ENCODE results near the gene PTPRE.

The PTPRE gene

DNA sequence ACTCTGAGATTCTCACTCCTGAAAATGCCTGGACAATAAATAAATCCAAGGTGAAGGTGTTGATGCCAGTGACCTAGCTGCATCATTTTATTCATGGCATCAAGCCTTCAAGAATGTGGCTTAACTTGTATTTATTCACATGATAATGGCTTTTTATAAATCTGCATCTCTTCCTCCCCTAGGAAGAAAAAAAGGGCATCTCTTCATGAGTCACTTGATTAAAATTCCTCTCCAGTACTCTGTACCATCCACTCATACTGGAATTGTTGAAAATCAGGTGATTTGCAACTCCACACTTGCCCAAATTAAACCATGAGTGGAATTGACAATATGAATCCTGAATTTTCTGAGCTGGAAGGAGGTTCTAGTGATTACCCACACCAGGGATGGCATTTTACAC, 30.2 kb downstream of the PTPRE start:
- H3K9me3 ChIP-seq (replicated peaks; ENCODE audit: low read length) = no peaks in the 10 kb centered on the region
- H3K9ac ChIP-seq (ENCODE audit: low read depth, low read length) = no peak overlapping the region
- no peak overlapping the region for H3K4me2 ChIP-seq (ENCODE audit: low read length)
- peaks cover 22% of the 10 kb centered on the region for H3K4me1 ChIP-seq (ENCODE audit: control insufficient read depth, insufficient read depth, low read length)
- no peaks in the 10 kb centered on the region for H3K36me3 ChIP-seq (ENCODE audit: insufficient read depth, low read length)
- H3K4me3 ChIP-seq (ENCODE audit: low read length) = no peak overlapping the region
- H3K27me3 ChIP-seq (ENCODE audit: control insufficient read depth, insufficient read depth, low read length) = no peaks in the 10 kb centered on the region

- peaks cover 22% of the 10 kb centered on the region for H3K4me1 ChIP-seq (ENCODE audit: control insufficient read depth, insufficient read depth, low read length)
- H3K9ac ChIP-seq (ENCODE audit: low read depth, low read length) = no peak overlapping the region
- no peak overlapping the region for H3K4me2 ChIP-seq (ENCODE audit: low read length)
- no peaks in the 10 kb centered on the region for H3K9me3 ChIP-seq (replicated peaks; ENCODE audit: low read length)
- H3K36me3 ChIP-seq (ENCODE audit: insufficient read depth, low read length) = no peaks in the 10 kb centered on the region
- H3K27me3 ChIP-seq (ENCODE audit: control insufficient read depth, insufficient read depth, low read length) = no peaks in the 10 kb centered on the region
- H3K4me3 ChIP-seq (ENCODE audit: low read length) = no peak overlapping the region
Measured at GRCh38 chr10:127937915-127938463, 31.1 kb downstream of the PTPRE start.

- no peak overlapping the region for H3K9ac ChIP-seq (ENCODE audit: low read depth, low read length)
- no peak overlapping the region for H3K4me3 ChIP-seq (ENCODE audit: low read length)
- H3K36me3 ChIP-seq (ENCODE audit: insufficient read depth, low read length) = no peaks in the 10 kb centered on the region
- H3K4me1 ChIP-seq (ENCODE audit: control insufficient read depth, insufficient read depth, low read length) = peaks cover 27% of the 10 kb centered on the region
- no peaks in the 10 kb centered on the region for H3K27me3 ChIP-seq (ENCODE audit: control insufficient read depth, insufficient read depth, low read length)
- no peak overlapping the region for H3K4me2 ChIP-seq (ENCODE audit: low read length)
- H3K9me3 ChIP-seq (replicated peaks; ENCODE audit: low read length) = no peaks in the 10 kb centered on the region
Measured at GRCh38 chr10:127939786-127940330, 33.0 kb downstream of the PTPRE start.

DNA sequence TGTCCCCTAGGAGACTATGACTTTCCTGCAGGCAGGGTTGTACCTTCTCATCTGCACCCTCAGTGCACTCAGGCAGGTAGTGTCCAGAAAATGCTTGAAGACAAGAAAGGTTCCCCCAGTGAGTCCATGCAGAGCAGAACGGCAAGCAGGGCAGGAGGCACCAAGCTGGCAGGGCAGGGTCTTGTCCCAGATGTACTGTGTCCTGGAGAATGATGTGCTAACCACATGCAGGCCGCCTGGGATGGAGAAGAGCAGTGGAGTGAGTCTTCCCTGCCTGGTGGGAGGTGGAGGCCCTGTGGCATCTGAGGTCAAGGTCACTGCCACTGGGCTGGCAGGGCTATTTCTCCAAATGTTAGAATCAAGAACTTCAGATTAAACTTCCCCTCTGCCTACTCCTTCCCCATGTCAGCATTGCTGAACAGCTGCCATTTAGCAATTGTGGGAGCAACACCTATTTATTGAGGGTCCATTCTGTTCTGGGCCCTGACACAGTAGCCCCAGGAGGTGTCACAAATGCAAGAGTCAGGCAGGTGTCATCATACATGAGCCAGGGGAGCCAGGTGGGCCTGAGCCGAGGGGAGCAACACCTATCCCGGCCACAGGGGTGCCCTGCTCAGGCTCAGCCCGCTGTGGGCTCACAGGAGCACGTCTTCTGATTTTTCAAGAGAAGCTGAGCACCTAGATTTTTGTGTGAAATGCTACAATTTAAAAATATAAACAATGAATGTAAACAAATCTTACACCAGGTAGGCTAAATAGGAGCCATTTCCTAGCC, 34.1 kb downstream of the PTPRE start:
- Histone ChIP-seq H3K4me2 (ENCODE audit: low read length) (no peak overlapping the region), H3K4me3 (ENCODE audit: low read length) (no peak overlapping the region), H3K36me3 (ENCODE audit: insufficient read depth, low read length) (no peaks in the 10 kb centered on the region), H3K9me3 (replicated peaks; ENCODE audit: low read length) (no peaks in the 10 kb centered on the region), H3K4me1 (ENCODE audit: control insufficient read depth, insufficient read depth, low read length) (peaks cover 23% of the 10 kb centered on the region), H3K9ac (ENCODE audit: low read depth, low read length) (no peak overlapping the region), H3K27me3 (ENCODE audit: control insufficient read depth, insufficient read depth, low read length) (no peaks in the 10 kb centered on the region)

DNA sequence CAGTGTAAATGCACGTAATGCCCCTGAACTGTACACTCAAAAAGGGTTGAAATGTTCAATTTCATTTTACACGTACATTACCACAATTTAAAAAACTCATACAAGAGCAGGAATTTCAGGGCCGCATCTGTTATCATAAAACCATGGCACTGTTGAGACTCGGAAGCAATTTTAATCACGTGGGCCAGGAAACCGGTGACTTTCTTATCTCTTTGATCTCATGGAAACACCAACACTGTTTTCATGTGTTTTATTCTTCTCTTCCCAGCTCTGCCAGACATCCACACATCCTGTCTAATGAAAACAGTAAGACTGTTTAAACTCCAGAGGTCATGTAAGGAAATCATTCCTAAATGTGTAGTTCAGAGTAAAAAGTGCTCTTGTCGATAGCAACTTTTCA, 35.9 kb downstream of the PTPRE start:
- Histone ChIP-seq H3K4me3 (ENCODE audit: low read length) (no peak overlapping the region), H3K27me3 (ENCODE audit: control insufficient read depth, insufficient read depth, low read length) (no peaks in the 10 kb centered on the region), H3K9ac (ENCODE audit: low read depth, low read length) (no peak overlapping the region), H3K4me2 (ENCODE audit: low read length) (no peak overlapping the region), H3K4me1 (ENCODE audit: control insufficient read depth, insufficient read depth, low read length) (peaks cover 16% of the 10 kb centered on the region), H3K9me3 (replicated peaks; ENCODE audit: low read length) (no peaks in the 10 kb centered on the region), H3K36me3 (ENCODE audit: insufficient read depth, low read length) (no peaks in the 10 kb centered on the region)

DNA sequence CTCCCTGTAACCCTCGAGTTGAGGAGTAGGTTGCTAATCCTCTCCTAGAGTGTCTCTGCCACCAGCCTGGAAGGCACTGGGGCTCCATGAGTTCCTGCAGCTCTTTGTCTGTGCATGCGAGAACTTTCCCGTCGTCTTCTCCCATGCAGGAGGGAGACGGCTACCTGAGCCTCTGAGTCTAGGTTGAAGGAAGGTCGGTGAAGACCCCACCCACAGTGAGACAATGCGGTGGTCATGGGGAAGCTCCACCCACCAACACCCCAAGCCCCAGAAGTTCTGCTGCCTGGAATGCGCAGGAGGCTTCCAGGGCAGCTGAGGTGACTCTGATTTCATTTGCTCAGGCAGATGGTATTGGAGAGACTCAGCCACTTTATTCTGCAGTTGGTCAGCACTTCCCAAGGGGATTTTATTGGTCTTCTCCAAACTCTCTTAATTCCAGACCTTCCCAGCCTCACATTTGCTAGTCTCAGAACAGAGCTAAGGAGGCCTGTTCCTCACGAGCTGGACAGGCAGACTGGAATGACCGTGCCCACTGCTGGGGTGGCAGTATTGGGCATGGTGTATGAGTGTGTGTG, 36.5 kb downstream of the PTPRE start:
- Histone ChIP-seq H3K9ac (ENCODE audit: low read depth, low read length) (no peak overlapping the region), H3K4me1 (ENCODE audit: control insufficient read depth, insufficient read depth, low read length) (peaks cover 16% of the 10 kb centered on the region), H3K4me3 (ENCODE audit: low read length) (no peak overlapping the region), H3K36me3 (ENCODE audit: insufficient read depth, low read length) (no peaks in the 10 kb centered on the region), H3K4me2 (ENCODE audit: low read length) (no peak overlapping the region), H3K27me3 (ENCODE audit: control insufficient read depth, insufficient read depth, low read length) (no peaks in the 10 kb centered on the region), H3K9me3 (replicated peaks; ENCODE audit: low read length) (no peaks in the 10 kb centered on the region)

DNA sequence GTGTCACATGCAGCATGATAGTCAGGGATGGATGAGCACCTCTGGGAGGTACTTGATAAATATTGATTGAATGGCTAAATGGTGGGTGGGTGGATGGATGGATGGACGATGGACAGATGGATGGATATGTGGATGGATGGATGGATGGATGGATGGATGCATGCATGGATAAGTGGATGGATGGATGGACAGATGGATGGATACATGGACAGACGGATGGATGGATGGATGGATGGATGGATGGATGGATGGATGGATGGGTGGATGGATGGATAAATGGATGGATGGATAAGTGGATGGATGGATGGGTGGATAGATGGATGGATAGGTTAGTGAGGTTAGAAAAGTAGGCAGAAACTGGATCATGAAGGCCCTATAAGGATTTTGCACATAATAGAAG, 37.4 kb downstream of the PTPRE start:
- Histone ChIP-seq H3K9me3 (replicated peaks; ENCODE audit: low read length) (no peaks in the 10 kb centered on the region), H3K36me3 (ENCODE audit: insufficient read depth, low read length) (no peaks in the 10 kb centered on the region), H3K9ac (ENCODE audit: low read depth, low read length) (no peak overlapping the region), H3K4me3 (ENCODE audit: low read length) (no peak overlapping the region), H3K4me1 (ENCODE audit: control insufficient read depth, insufficient read depth, low read length) (peaks cover 16% of the 10 kb centered on the region), H3K4me2 (ENCODE audit: low read length) (no peak overlapping the region), H3K27me3 (ENCODE audit: control insufficient read depth, insufficient read depth, low read length) (no peaks in the 10 kb centered on the region)

DNA sequence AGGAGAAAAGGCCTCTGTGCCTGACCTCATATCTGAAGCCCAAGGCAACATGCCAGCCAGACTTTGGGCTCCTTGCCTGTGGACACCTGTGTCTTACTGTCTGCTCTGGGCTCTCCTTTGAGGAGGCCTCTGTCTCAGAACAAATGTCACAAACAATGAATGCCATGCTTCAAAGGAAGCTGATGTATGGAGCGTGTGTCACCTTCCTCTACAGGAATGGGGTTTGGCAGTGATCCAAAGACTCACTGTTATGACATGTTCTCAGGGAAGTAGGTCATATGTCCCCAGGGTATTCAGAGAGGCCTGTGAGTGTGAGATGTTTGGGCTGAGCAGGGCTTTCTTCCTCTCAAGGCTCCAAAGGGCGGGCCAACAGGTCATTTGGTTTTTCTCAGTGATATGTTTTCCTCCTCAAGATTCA, 38.4 kb downstream of the PTPRE start:
- Histone ChIP-seq H3K9me3 (replicated peaks; ENCODE audit: low read length) (no peaks in the 10 kb centered on the region), H3K4me2 (ENCODE audit: low read length) (no peak overlapping the region), H3K9ac (ENCODE audit: low read depth, low read length) (no peak overlapping the region), H3K4me3 (ENCODE audit: low read length) (no peak overlapping the region), H3K27me3 (ENCODE audit: control insufficient read depth, insufficient read depth, low read length) (no peaks in the 10 kb centered on the region), H3K4me1 (ENCODE audit: control insufficient read depth, insufficient read depth, low read length) (peaks cover 16% of the 10 kb centered on the region), H3K36me3 (ENCODE audit: insufficient read depth, low read length) (no peaks in the 10 kb centered on the region)

- Histone ChIP-seq H3K4me1 (ENCODE audit: control insufficient read depth, insufficient read depth, low read length) (peaks cover 16% of the 10 kb centered on the region), H3K9ac (ENCODE audit: low read depth, low read length) (no peak overlapping the region), H3K4me3 (ENCODE audit: low read length) (no peak overlapping the region), H3K36me3 (ENCODE audit: insufficient read depth, low read length) (no peaks in the 10 kb centered on the region), H3K4me2 (ENCODE audit: low read length) (no peak overlapping the region), H3K9me3 (replicated peaks; ENCODE audit: low read length) (no peaks in the 10 kb centered on the region), H3K27me3 (ENCODE audit: control insufficient read depth, insufficient read depth, low read length) (no peaks in the 10 kb centered on the region)
Measured at GRCh38 chr10:127945948-127946711, 39.2 kb downstream of the PTPRE start.

DNA sequence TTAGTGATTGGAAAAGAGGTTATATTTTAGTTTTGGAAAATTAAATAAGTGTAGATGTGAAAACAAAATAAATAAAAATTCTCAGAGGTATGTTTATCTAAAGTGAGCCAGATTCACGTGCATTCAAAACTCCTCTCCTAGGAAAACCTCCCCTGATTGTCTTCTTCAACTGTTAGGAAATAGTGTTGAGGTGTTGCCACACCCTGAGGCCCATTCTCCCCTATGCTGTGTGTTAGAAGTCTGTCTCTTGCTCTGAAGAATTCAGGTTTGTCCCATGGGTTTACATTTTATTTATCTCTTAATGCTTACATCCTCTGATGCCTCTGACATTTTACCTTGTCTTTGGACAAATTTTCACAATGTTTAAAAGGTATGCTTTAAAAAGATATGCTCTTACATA, 40.3 kb downstream of the PTPRE start:
- no peaks in the 10 kb centered on the region for H3K36me3 ChIP-seq (ENCODE audit: insufficient read depth, low read length)
- H3K9ac ChIP-seq (ENCODE audit: low read depth, low read length) = no peak overlapping the region
- H3K4me1 ChIP-seq (ENCODE audit: control insufficient read depth, insufficient read depth, low read length) = peaks cover 16% of the 10 kb centered on the region
- no peak overlapping the region for H3K4me3 ChIP-seq (ENCODE audit: low read length)
- no peak overlapping the region for H3K4me2 ChIP-seq (ENCODE audit: low read length)
- no peaks in the 10 kb centered on the region for H3K9me3 ChIP-seq (replicated peaks; ENCODE audit: low read length)
- H3K27me3 ChIP-seq (ENCODE audit: control insufficient read depth, insufficient read depth, low read length) = no peaks in the 10 kb centered on the region

DNA sequence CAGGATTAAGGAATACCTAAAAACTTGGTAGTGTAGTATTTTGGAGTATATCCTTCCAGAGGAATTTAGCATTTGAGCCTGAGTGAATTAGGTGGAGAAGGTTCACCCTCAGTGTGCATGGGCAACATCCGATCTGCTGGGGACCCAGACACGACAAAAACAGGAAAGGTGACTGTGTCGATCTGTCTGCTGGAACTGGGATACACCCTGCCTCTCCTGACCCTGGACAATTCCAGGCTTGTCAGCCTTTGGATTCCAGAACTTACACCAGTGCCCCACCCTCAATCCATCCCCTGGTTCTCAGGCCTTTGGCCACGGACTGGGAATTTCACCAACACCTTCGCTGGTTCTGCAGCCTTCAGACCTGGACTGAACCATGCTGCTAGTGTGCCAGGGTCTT, 41.9 kb downstream of the PTPRE start:
- H3K27me3 ChIP-seq (ENCODE audit: control insufficient read depth, insufficient read depth, low read length) = no peaks in the 10 kb centered on the region
- no peaks in the 10 kb centered on the region for H3K9me3 ChIP-seq (replicated peaks; ENCODE audit: low read length)
- H3K9ac ChIP-seq (ENCODE audit: low read depth, low read length) = no peak overlapping the region
- H3K4me3 ChIP-seq (ENCODE audit: low read length) = no peak overlapping the region
- peaks cover 10% of the 10 kb centered on the region for H3K4me1 ChIP-seq (ENCODE audit: control insufficient read depth, insufficient read depth, low read length)
- no peak overlapping the region for H3K4me2 ChIP-seq (ENCODE audit: low read length)
- no peaks in the 10 kb centered on the region for H3K36me3 ChIP-seq (ENCODE audit: insufficient read depth, low read length)

Data from skeletal muscle satellite cell (primary cell).